HepG2 (cell line): Measurements from ENCODE around the gene TMEM14A. TPM values are rescaled to one million over a fixed set of nuclear protein-coding genes. Genes with fewer than 3 reads are reported as not detected.

Experiments used
- ATAC-seq: fragments of 200-7000 bp; cut with Tn5 transposase; 3 replicates; pipeline ENCODE4 v1.9.1; 2020; ENCODE audit warnings: mild to moderate bottlenecking, moderate library complexity
- BruUV-seq: library from RNA; stranded (reverse); fragments of 400-500 nt; replicated peaks from 2 replicates; lab custom pipeline; 2021; lab: Mats Ljungman, UMichigan
- CTCF ChIA-PET: fragments of 300-600 bp; formaldehyde crosslinking; extraction: SDS; loops from one replicate; lab custom pipeline; 2021; ENCODE audit warnings: low total read pairs, inconsistent platforms, low intra/inter-chr PET ratio; lab: Yijun Ruan, JAX
- POLR2A ChIA-PET: fragments of 350-600 bp; sonication (Branson Sonifier 250); formaldehyde crosslinking; loops from one replicate; lab custom pipeline; 2020; ENCODE audit warnings: antibody characterized with exemption, inconsistent platforms; lab: Yijun Ruan, JAX
- DNase-seq: peaks from one replicate; pipeline ENCODE4 v3.0.0-alpha.2; 2015; ENCODE audit warnings: low spot score
- FAIRE-seq: peaks from 3 replicates; lab custom pipeline; 2011; peaks lifted over from hg19 to GRCh38; lab: Jason Lieb, UNC
- H2AFZ ChIP-seq: one replicate; pipeline ENCODE4 v1.6.1; 2011; ENCODE audit warnings: low read length, inconsistent platforms
- H3K27ac ChIP-seq: fragments of 300-600 bp; 3 replicates; pipeline ENCODE4 v1.8.0; 2011; ENCODE audit warnings: mixed run types, mild to moderate bottlenecking, mixed read lengths, low read length, inconsistent platforms; ENCODE audit not compliant: insufficient read depth; ENCODE audit errors: extremely low read length
- H3K27me3 ChIP-seq, 2 experiments: fragments of 200-600 bp in 1 of 2; 2 replicates in 1 of 2; 3 replicates in 1 of 2; pipeline versions ENCODE4 v1.6.0 to v1.8.0; 2011; ENCODE audit warnings: low read length in 2 of 2, mild to moderate bottlenecking in 2 of 2, moderate library complexity in 2 of 2, inconsistent platforms in 1 of 2; ENCODE audit not compliant: insufficient read depth in 2 of 2, control insufficient read depth in 1 of 2
- H3K36me3 ChIP-seq, 2 experiments: fragments of 200-600 bp in 1 of 2; replicated peaks in 1 of 2; 2 replicates in 1 of 2; 3 replicates in 1 of 2; pipeline versions ENCODE4 v1.5.1 to v1.8.0; 2011; ENCODE audit warnings: low read length in 2 of 2, inconsistent platforms in 1 of 2; ENCODE audit not compliant: insufficient read depth in 2 of 2, control insufficient read depth in 1 of 2
- H3K4me1 ChIP-seq: 2 replicates; pipeline ENCODE4 v1.5.1; 2012; ENCODE audit warnings: low read length, inconsistent platforms; ENCODE audit not compliant: insufficient read depth
- H3K4me2 ChIP-seq: 2 replicates; pipeline ENCODE4 v1.6.0; 2011; ENCODE audit warnings: low read depth, low read length, inconsistent platforms
- H3K4me3 ChIP-seq, 3 experiments: fragments of 200-600 bp in 1 of 3; sonication (generic), shearing (Covaris generic) in 1 of 3; replicated peaks in 1 of 3; 2 replicates each; pipeline ENCODE4 v1.5.1; 2011 to 2016; ENCODE audit warnings: low read length in 3 of 3, inconsistent platforms in 2 of 3, low read depth in 2 of 3, mild to moderate bottlenecking in 2 of 3, control low read depth in 1 of 3, mixed read lengths in 1 of 3; ENCODE audit not compliant: insufficient read depth in 1 of 3
- H3K79me2 ChIP-seq: one replicate; pipeline ENCODE4 v1.6.1; 2011; ENCODE audit warnings: low read length, inconsistent platforms; ENCODE audit not compliant: insufficient read depth
- H3K9ac ChIP-seq: 2 replicates; pipeline ENCODE4 v1.6.0; 2011; ENCODE audit warnings: mild to moderate bottlenecking, low read depth, low read length, inconsistent platforms; ENCODE audit not compliant: insufficient read depth
- H3K9me3 ChIP-seq: 2 replicates; pipeline ENCODE4 v1.5.1; 2012; ENCODE audit warnings: mild to moderate bottlenecking, low read length
- H4K20me1 ChIP-seq: 2 replicates; pipeline ENCODE4 v1.6.0; 2011; ENCODE audit warnings: inconsistent platforms, mild to moderate bottlenecking, low read length, moderate library complexity; ENCODE audit not compliant: insufficient read depth
- DDIT3 ChIP-seq: sonication (generic); formaldehyde crosslinking; IDR thresholded peaks from 2 replicates; pipeline ENCODE4 v1.4.0; 2020; ENCODE audit warnings: mild to moderate bottlenecking, missing genetic modification reagents
- KLF12 ChIP-seq: sonication (generic); formaldehyde crosslinking; IDR thresholded peaks from 2 replicates; pipeline ENCODE4 v1.4.0; 2020; ENCODE audit warnings: missing genetic modification reagents, borderline replicate concordance
- MXI1 ChIP-seq: IDR thresholded peaks from 3 replicates; pipeline ENCODE4 v1.6.1; 2012; ENCODE audit warnings: low read depth, low read length, inconsistent platforms, borderline replicate concordance
- NFKBIZ ChIP-seq: IDR thresholded peaks from 2 replicates; pipeline ENCODE4 v1.6.1; 2018; ENCODE audit warnings: missing genetic modification reagents, missing compliant biosample characterization
- SSRP1 ChIP-seq: IDR thresholded peaks from 2 replicates; pipeline ENCODE4 v1.6.1; 2016; ENCODE audit warnings: control low read depth
- ZFP90 ChIP-seq: sonication (generic); formaldehyde crosslinking; IDR thresholded peaks from 2 replicates; pipeline ENCODE4 v1.8.0; 2022; ENCODE audit warnings: missing genetic modification reagents, mild to moderate bottlenecking, inconsistent platforms, borderline replicate concordance
- ZNF264 ChIP-seq: sonication (generic); formaldehyde crosslinking; IDR thresholded peaks from 2 replicates; pipeline ENCODE4 v1.4.0; 2020; ENCODE audit warnings: missing genetic modification reagents
- ZNF646 ChIP-seq: sonication (generic); formaldehyde crosslinking; IDR thresholded peaks from 2 replicates; pipeline ENCODE4 v1.9.0; 2021; ENCODE audit warnings: mild to moderate bottlenecking, missing genetic modification reagents
- ZNF747 ChIP-seq: sonication (generic); formaldehyde crosslinking; IDR thresholded peaks from 2 replicates; pipeline ENCODE4 v1.8.1; 2023; ENCODE audit warnings: missing genetic modification reagents, mild to moderate bottlenecking, borderline replicate concordance
- ZNF75D ChIP-seq: sonication (generic); formaldehyde crosslinking; IDR thresholded peaks from 2 replicates; pipeline ENCODE4 v1.8.1; 2023; ENCODE audit warnings: missing genetic modification reagents, mild to moderate bottlenecking, borderline replicate concordance
- WGBS: methylation state at CpG from one replicate; pipeline ENCODE4 v1.1.6; 2017; ENCODE audit warnings: low lambda C conversion rate; 5-methylcytosine and 5-hydroxymethylcytosine counted together
- in situ Hi-C: cut with HindIII; loops from 2 replicates; pipeline ENCODE4 v1.10.0; 2017; ENCODE audit warnings: low pct_unique_long_range_greater_than_20kb; ENCODE audit not compliant: extremely low pct_ligation_motif_present
- intact Hi-C: fragments of 100-400 bp; cut with micrococcal nuclease; formaldehyde crosslinking; loops from one replicate; pipeline ENCODE4 v1.10.0; 2022; ENCODE audit not compliant: unreplicated experiment
- polyA plus RNA-seq, 8 experiments: library from polyadenylated mRNA; depleted of rRNA in 3 of 8; stranded (reverse) in 7 of 8; unstranded in 1 of 8; fragments of >200 nt; fragmentation: Illumina TruSeq in 4 of 8; extraction: Trizol in 4 of 8; gene quantifications; 2 replicates each; pipeline versions ENCODE4 v1.2.1 to v1.2.3, GENCODE V29; 2011 to 2016; ENCODE audit warnings: low read depth in 4 of 8, missing spikeins in 1 of 8, mixed read lengths in 1 of 8; ENCODE audit not compliant: insufficient read depth in 1 of 8
- total RNA-seq, 5 experiments: library from RNA; depleted of rRNA; stranded (reverse); fragments of >200 nt; fragmentation: Illumina TruSeq; extraction: Trizol; gene quantifications; 2 replicates each; pipeline ENCODE4 v1.2.3, GENCODE V29; 2016; ENCODE audit warnings: low read depth in 1 of 5
- TF ChIP-seq, protein P1 (sequence below): sonication (generic); formaldehyde crosslinking; IDR thresholded peaks from 2 replicates; pipeline ENCODE4 v1.4.0; 2020; ENCODE audit warnings: missing genetic modification reagents, borderline replicate concordance

TMEM14A gene
- total and polyA plus RNA-seq, 2 of the 13 experiments (the other 11 are each of a cell fraction or from before 2014, with no cell fraction given): 24.6 to 73.7 TPM

DNA sequence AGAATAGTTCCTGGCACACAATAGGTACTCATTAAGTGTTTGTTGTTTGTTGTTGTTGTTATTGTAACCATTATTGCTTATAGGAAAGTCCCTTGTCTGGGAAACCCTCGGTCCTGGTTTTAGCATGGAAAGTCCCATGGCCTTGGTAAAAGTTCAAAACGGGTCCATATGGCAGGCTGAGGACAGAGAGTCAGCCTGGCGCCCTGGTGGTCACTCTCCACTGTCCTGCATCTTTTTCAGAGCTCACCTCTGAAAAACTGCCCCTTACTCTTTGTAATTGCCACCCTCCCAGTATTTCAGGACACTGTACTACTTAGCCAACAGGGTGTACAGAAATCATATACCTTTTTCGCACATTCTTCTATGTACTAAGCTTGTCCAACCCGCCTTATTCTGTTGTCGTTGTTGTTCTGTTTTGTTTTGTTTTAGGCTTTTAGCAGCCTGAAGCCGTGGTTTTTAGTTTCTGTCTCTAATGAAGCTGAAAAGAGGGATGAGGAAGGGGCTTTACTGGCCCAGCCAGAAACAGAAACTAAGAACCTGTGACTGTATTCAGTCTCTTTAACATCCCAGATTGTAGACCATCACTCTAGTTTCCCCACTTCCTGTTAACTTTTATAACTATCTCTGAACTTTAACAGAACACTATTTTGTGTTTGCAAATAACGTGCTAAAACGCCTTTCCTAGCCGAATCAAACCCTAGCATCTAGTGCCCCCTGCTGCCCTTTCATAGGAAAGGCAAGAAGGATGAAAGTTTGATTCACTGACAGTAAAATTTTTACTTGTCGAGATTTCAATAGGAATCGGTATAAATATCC lies 7.6 kb upstream of the TMEM14A start (continued):
- TF ChIP-seq, protein P1, sequence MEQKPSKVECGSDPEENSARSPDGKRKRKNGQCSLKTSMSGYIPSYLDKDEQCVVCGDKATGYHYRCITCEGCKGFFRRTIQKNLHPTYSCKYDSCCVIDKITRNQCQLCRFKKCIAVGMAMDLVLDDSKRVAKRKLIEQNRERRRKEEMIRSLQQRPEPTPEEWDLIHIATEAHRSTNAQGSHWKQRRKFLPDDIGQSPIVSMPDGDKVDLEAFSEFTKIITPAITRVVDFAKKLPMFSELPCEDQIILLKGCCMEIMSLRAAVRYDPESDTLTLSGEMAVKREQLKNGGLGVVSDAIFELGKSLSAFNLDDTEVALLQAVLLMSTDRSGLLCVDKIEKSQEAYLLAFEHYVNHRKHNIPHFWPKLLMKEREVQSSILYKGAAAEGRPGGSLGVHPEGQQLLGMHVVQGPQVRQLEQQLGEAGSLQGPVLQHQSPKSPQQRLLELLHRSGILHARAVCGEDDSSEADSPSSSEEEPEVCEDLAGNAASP (CRISPR knock-in tag): 0 out of 2 replicates have a peak, but pooled peaks have one; percentile 29
- TF ChIP-seq ZNF264 (CRISPR knock-in tag): 0 out of 2 replicates have a peak, but pooled peaks have one; percentile 59
- TF ChIP-seq SSRP1 (CRISPR knock-in tag): 0 out of 2 replicates have a peak, but pooled peaks have one; percentile 4
- TF ChIP-seq ZNF747 (CRISPR knock-in tag): no peak
- peak; percentile 7; the same call in 1 of the 3 replicates for TF ChIP-seq MXI1
- peak; percentile 68 for TF ChIP-seq KLF12 (CRISPR knock-in tag)
- 0 out of 2 replicates have a peak, but pooled peaks have one; percentile 64 for TF ChIP-seq ZFP90 (CRISPR knock-in tag)
- TF ChIP-seq NFKBIZ (CRISPR knock-in tag): no peak
- no peak for TF ChIP-seq ZNF75D (CRISPR knock-in tag)

DNA sequence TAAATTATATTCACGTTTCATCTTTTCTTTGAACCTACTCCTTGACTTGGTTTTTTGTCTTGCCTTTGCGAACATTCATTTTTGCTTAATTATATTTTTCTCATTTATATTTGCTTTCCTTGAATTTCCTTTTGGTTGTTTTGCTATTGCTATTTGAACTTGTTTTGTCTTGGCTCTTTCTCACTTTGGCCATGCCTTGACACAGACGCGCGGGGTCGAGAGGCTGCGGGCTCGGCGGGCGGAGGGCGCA lies 7.1 kb upstream of the TMEM14A start:
- Histone ChIP-seq H3K4me3 (peak overlapping the region; percentile 72 to 89 (median 89)), H3K27me3 (no peaks in the 10 kb centered on the region; a peak in 1 of 5 replicates), H3K79me2 (peaks cover 26% of the 10 kb centered on the region), H3K36me3 (peaks cover 0 to 1% of the 10 kb centered on the region in 2 experiments; a peak in 1 of 5 replicates), H3K9ac (peak overlapping the region; percentile 69), H4K20me1 (no peaks in the 10 kb centered on the region), H3K27ac (peak overlapping the region; percentile 64), H3K9me3 (no peaks in the 10 kb centered on the region), H2AFZ (no peak overlapping the region), H3K4me1 (peaks cover 50% of the 10 kb centered on the region), H3K4me2 (peak overlapping the region; percentile 95)
- in situ Hi-C loops: loop anchor here (5.0 to 25.0 kb wide), 4 partner anchors 67 to 502 kb away; partner anchors contain the start of gene MCM3
- intact Hi-C loops: loop anchor here (1.0 to 10.0 kb wide), 7 partner anchors 66 to 501 kb away; partner anchors contain the start of gene MCM3
- ChIA-PET CTCF (interaction anchor here (0.6 to 4.6 kb wide), 12 partner anchors 12 to 821 kb away, joined by 3 to 79 read pairs (median 6); partner anchors contain the start of genes EFHC1 and TRAM2), POLR2A (interaction anchor here (1.2 to 3.0 kb wide), 5 partner anchors 65 to 248 kb away, joined by 3 to 18 read pairs (median 5); partner anchors contain the start of gene EFHC1)
- BruUV-seq: no TSS peak
- ATAC-seq (no peak), FAIRE-seq (no peak), DNase-seq (no peak)
- WGBS: under 1% methylated on average over 11 of the region's 11 CpGs
- peak; percentile 59; the same call in 1 of the 2 replicates for TF ChIP-seq ZNF646
- 0 out of 2 replicates have a peak, but pooled peaks have one; percentile 62 for TF ChIP-seq DDIT3 (CRISPR knock-in tag)
